PC-3 (cell line): ENCODE results near the gene KIF5C. TPM values are rescaled to one million over a fixed set of nuclear protein-coding genes. Genes with fewer than 3 reads are reported as not detected.

Experiments used
- ATAC-seq: fragments of 200-7000 bp; cut with Tn5 transposase; 2 replicates; pipeline ENCODE4 v1.9.1; 2020; ENCODE audit warnings: mild to moderate bottlenecking, moderate library complexity
- BruUV-seq: library from RNA; stranded (reverse); fragments of 400-500 nt; replicated peaks from 2 replicates; lab custom pipeline; 2021; lab: Mats Ljungman, UMichigan
- CTCF ChIA-PET: fragments of 300-600 bp; sonication (Branson Sonifier 250); formaldehyde crosslinking; loops from one replicate; lab custom pipeline; 2022; ENCODE audit warnings: antibody characterized with exemption; lab: Charles Lee
- POLR2A ChIA-PET: fragments of 300-600 bp; sonication (Branson Sonifier 250); formaldehyde crosslinking; loops from one replicate; lab custom pipeline; 2022; ENCODE audit warnings: antibody characterized with exemption; ENCODE audit not compliant: unreplicated experiment; lab: Charles Lee
- DNase-seq: peaks from one replicate; pipeline ENCODE4 v3.0.0-alpha.2; 2015
- H2AFZ ChIP-seq: fragments of 300-600 bp; sonication (generic); 2 replicates; pipeline ENCODE4 v1.6.0; 2016; ENCODE audit warnings: antibody characterized with exemption, low read length
- H3F3A ChIP-seq: fragments of 300-600 bp; sonication (generic); one replicate; pipeline ENCODE4 v1.6.0; 2017; ENCODE audit warnings: antibody characterized with exemption, low read length, control low read depth, mild to moderate bottlenecking; ENCODE audit not compliant: unreplicated experiment
- H3K27ac ChIP-seq: fragments of 300-600 bp; sonication (generic); 2 replicates; pipeline ENCODE4 v1.5.1; 2016; ENCODE audit warnings: mild to moderate bottlenecking, low read length
- H3K27me3 ChIP-seq: fragments of 300-600 bp; sonication (generic); 2 replicates; pipeline ENCODE4 v1.6.1; 2016; ENCODE audit warnings: low read length, mixed read lengths
- H3K36me3 ChIP-seq: fragments of 300-600 bp; sonication (generic); 2 replicates; pipeline ENCODE4 v1.6.1; 2016; ENCODE audit warnings: low read depth, mixed run types, low read length, mixed read lengths
- H3K4me1 ChIP-seq: fragments of 300-600 bp; sonication (generic); 2 replicates; pipeline ENCODE4 v1.5.1; 2016; ENCODE audit warnings: low read length; ENCODE audit not compliant: insufficient read depth
- H3K4me2 ChIP-seq: fragments of 300-600 bp; sonication (generic); 2 replicates; pipeline ENCODE4 v1.6.0; 2016; ENCODE audit warnings: low read length
- H3K4me3 ChIP-seq: fragments of 300-600 bp; sonication (generic); 2 replicates; pipeline ENCODE4 v1.5.1; 2016; ENCODE audit warnings: mild to moderate bottlenecking, low read length, mixed read lengths
- H3K79me2 ChIP-seq: fragments of 300-600 bp; sonication (generic); 2 replicates; pipeline ENCODE4 v1.6.1; 2017; ENCODE audit warnings: low read length, mixed read lengths
- H3K9ac ChIP-seq: fragments of 300-600 bp; sonication (generic); 2 replicates; pipeline ENCODE4 v1.6.0; 2016; ENCODE audit warnings: mild to moderate bottlenecking, low read length
- H3K9me2 ChIP-seq: fragments of 300-600 bp; sonication (generic); replicated peaks from 2 replicates; pipeline ENCODE4 v1.6.1; 2016; ENCODE audit warnings: mixed run types, low read length, mixed read lengths
- H3K9me3 ChIP-seq: fragments of 300-600 bp; sonication (generic); 2 replicates; pipeline ENCODE4 v1.6.1; 2016; ENCODE audit warnings: low read length, mixed read lengths
- H4K20me1 ChIP-seq: fragments of 300-600 bp; sonication (generic); 2 replicates; pipeline ENCODE4 v1.6.1; 2016; ENCODE audit warnings: low read length, mixed read lengths
- CTCF ChIP-seq: fragments of 300-600 bp; sonication (generic); conservative IDR thresholded peaks from 2 replicates; pipeline ENCODE4 v1.5.1; 2017; ENCODE audit warnings: antibody characterized with exemption, low read depth, mild to moderate bottlenecking, low read length
- EZH2 ChIP-seq: fragments of 300-600 bp; sonication (generic); IDR thresholded peaks from one replicate; pipeline ENCODE4 v1.6.1; 2017; ENCODE audit warnings: antibody characterized with exemption, mild to moderate bottlenecking, low read length; ENCODE audit not compliant: unreplicated experiment
- EZH2phosphoT487 ChIP-seq: fragments of 300-600 bp; sonication (generic); IDR thresholded peaks from 2 replicates; pipeline ENCODE4 v1.6.1; 2018; ENCODE audit warnings: mild to moderate bottlenecking, antibody characterized with exemption, low read length, borderline replicate concordance
- intact Hi-C: fragments of 100-400 bp; cut with micrococcal nuclease; formaldehyde crosslinking; loops from 2 replicates; pipeline ENCODE4 v1.9.0; 2023
- total RNA-seq: library from RNA; depleted of rRNA; stranded (reverse); fragments of >200 nt; gene quantifications from 2 replicates; pipeline ENCODE4 v1.2.3, GENCODE V29; 2014

KIF5C gene
- total RNA-seq, 1 experiment from 2014 or later, result 4.0 TPM

GRCh38 chr2:148988337-148988736, 113.3 kb downstream of the KIF5C start:
- intact Hi-C loops, result no loop called here
- ChIA-PET CTCF (interaction anchor here (0.5 kb wide), 1 partner anchor 240 kb away, joined by 3 read pairs; no protein-coding TSS in a partner anchor), POLR2A (no interaction called here)
- no peaks in the 10 kb centered on the region for H3K27me3 ChIP-seq
- H3K4me3 ChIP-seq, result no peak overlapping the region
- no peak for ATAC-seq
- TF ChIP-seq EZH2phosphoT487 (no peak), CTCF (no peak), EZH2 (no peak)
- DNase-seq, result no peak
- no peaks in the 10 kb centered on the region for H3K4me1 ChIP-seq
- BruUV-seq, result no TSS peak
- no peaks in the 10 kb centered on the region for H4K20me1 ChIP-seq
- no peak overlapping the region for H2AFZ ChIP-seq
- no peaks in the 10 kb centered on the region for H3K79me2 ChIP-seq
- H3K9ac ChIP-seq, result no peak overlapping the region
- no peaks in the 10 kb centered on the region for H3F3A ChIP-seq
- H3K27ac ChIP-seq, result no peak overlapping the region
- H3K9me2 ChIP-seq, result no peaks in the 10 kb centered on the region
- no peaks in the 10 kb centered on the region for H3K36me3 ChIP-seq
- no peaks in the 10 kb centered on the region for H3K9me3 ChIP-seq
- no peak overlapping the region for H3K4me2 ChIP-seq

- no peak for TF ChIP-seq EZH2
- peak; percentile 87 for TF ChIP-seq CTCF
- no peak for TF ChIP-seq EZH2phosphoT487
- H3K9me3 ChIP-seq, result no peaks in the 10 kb centered on the region
- intact Hi-C loops, result loop anchor here (1.0 to 5.0 kb wide), 5 partner anchors 346 to 1053 kb away; partner anchors contain the start of gene EPC2
- no TSS peak for BruUV-seq
- no peaks in the 10 kb centered on the region for H3K9me2 ChIP-seq
- no peaks in the 10 kb centered on the region for H3K36me3 ChIP-seq
- H3K27ac ChIP-seq, result no peak overlapping the region
- no peak overlapping the region for H2AFZ ChIP-seq
- H3K4me1 ChIP-seq, result no peaks in the 10 kb centered on the region
- no peaks in the 10 kb centered on the region for H3K79me2 ChIP-seq
- ATAC-seq (peak; percentile 92), DNase-seq (peak; percentile 87)
- H3K9ac ChIP-seq, result no peak overlapping the region
- no peaks in the 10 kb centered on the region for H3K27me3 ChIP-seq
- POLR2A ChIA-PET, result interaction anchor here (0.5 kb wide), 1 partner anchor 127 kb away, joined by 6 read pairs; no protein-coding TSS in a partner anchor
- CTCF ChIA-PET, result interaction anchor here (0.6 kb wide), 3 partner anchors 9 to 350 kb away, joined by 3 to 5 read pairs (median 4); no protein-coding TSS in a partner anchor
- no peak overlapping the region for H3K4me2 ChIP-seq
- H4K20me1 ChIP-seq, result no peaks in the 10 kb centered on the region
- H3F3A ChIP-seq, result no peaks in the 10 kb centered on the region
- no peak overlapping the region for H3K4me3 ChIP-seq
Measured at GRCh38 chr2:148989882-148990493, 115.0 kb downstream of the KIF5C start.

- H2AFZ ChIP-seq, result no peak overlapping the region
- H3F3A ChIP-seq, result no peaks in the 10 kb centered on the region
- no peaks in the 10 kb centered on the region for H3K9me2 ChIP-seq
- H3K79me2 ChIP-seq, result no peaks in the 10 kb centered on the region
- ChIA-PET POLR2A (no interaction called here), CTCF (no interaction called here)
- H4K20me1 ChIP-seq, result no peaks in the 10 kb centered on the region
- H3K4me1 ChIP-seq, result no peaks in the 10 kb centered on the region
- no peak overlapping the region for H3K27ac ChIP-seq
- no peaks in the 10 kb centered on the region for H3K36me3 ChIP-seq
- no peaks in the 10 kb centered on the region for H3K27me3 ChIP-seq
- ATAC-seq (no peak), DNase-seq (no peak)
- TF ChIP-seq CTCF (no peak), EZH2phosphoT487 (no peak), EZH2 (no peak)
- no peak overlapping the region for H3K4me3 ChIP-seq
- H3K9me3 ChIP-seq, result no peaks in the 10 kb centered on the region
- H3K9ac ChIP-seq, result no peak overlapping the region
- intact Hi-C loops, result loop anchor here (1.0 to 5.0 kb wide), 5 partner anchors 347 to 1054 kb away; partner anchors contain the start of gene EPC2
- BruUV-seq, result no TSS peak
- no peak overlapping the region for H3K4me2 ChIP-seq
Measured at GRCh38 chr2:148990968-148991367, 115.9 kb downstream of the KIF5C start.
